Activated CD8-positive, alpha-beta memory T cell treated with anti-CD3 and anti-CD28 coated beads, Interleukin-2, amount 50 U/mL, for 1 hour (primary cell): ENCODE data around the gene ZNF865.
A peak's percentile ranks its signal among the peaks of the same experiment; 100 is the strongest.

ENCODE experiments used
- DNase-seq: peaks from one replicate; pipeline ENCODE4 v3.0.0-alpha.2; 2020; ENCODE audit errors: extremely low read depth

Gene ZNF865

GRCh38 chr19:55644842-55645511 lies 39.5 kb downstream of the ZNF865 start:
- no peak for DNase-seq

- no peak for DNase-seq
These were observed 40.0 kb downstream of the ZNF865 start for GRCh38 chr19:55645512-55645881.

DNA sequence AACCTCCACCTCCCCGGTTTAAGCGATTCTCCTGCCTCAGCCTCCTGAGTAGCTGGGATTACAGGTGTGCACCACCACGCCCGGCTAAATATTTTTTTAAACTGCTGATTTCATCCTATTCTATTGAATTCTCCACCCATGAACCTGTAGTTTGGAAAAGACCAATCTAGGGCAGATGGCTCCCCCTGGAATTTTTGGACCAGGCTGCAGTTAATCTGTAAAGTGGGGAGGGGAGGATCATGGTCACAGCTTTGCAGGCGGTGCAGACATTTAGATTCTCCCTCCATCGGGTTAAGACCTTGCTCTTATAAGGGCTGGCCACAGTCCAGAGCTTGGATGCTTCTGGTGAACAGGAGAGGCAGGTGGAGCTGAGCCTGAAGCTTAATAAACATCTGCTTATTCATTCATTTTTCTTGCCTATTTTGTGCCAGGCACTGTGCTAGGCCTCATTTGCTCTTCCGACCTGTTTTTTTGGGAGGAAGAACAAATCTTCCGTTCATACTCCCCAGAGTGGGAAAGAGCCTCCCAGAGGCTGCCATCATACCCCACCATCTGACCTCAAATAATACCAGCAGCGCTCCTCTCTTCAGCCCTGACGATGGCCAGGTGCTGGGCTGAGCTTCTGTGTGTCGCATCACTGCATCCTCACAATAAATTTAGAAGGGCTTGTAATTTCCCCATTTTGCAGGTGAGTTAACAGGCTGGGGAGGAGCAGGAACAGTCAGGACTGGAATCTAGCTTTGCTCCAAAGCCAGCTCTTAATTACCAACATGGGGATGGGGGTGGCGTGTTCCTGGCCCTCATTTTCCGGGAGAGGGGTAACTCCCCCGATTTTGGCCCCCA lies 41.7 kb downstream of the ZNF865 start:
- no peak for DNase-seq

DNA sequence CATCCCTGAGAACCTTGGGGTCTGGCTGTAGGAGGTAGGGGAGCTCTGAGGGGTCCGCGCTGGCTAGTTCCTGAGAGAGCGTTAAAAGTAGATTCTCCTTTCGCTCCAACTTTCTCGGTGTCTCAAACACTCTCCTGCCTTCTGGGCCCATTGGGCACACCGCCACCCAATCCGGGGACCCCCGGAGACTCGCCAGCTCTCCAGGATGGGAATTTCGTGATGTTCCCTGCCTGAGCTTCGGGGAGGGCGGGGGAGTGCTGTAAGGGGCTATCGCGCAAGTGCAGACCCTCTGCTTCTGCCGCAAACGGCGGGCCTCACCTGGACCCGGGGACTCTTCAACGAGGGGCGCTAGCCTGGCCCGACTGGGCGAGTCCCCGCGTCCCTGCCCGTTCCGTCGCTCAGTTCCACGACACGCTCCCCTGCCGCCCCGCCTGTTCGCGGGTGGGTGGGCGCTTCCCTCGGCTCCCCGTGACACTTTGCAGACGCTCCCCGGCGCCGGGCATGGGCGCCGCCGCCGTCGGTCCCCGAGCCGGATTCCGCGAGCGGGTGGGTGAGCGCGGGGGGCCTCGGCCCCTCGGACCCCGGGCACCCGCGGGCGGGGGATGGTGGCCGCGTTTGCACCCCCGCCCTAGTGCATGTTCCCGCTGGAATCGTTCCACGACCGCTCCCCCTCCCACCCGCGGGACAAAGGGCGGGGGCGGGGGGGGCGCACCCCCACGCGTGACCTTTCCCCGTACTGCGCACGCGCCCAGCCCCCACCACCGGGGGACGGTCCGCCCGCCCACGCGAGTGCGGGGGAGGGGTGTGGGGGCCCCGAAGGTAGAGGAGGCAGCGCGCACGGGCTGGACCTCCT lies 42.5 kb downstream of the ZNF865 start, which contains the start of gene CCDC106:
CCDC106 (plus strand) TSS at position 481 of the 853 bp plus-strand sequence. CDS start 835 bp downstream, outside the sequence.
- no peak for DNase-seq

- DNase-seq = no peak
These were observed 43.3 kb downstream of the ZNF865 start for GRCh38 chr19:55648585-55649267.

DNA sequence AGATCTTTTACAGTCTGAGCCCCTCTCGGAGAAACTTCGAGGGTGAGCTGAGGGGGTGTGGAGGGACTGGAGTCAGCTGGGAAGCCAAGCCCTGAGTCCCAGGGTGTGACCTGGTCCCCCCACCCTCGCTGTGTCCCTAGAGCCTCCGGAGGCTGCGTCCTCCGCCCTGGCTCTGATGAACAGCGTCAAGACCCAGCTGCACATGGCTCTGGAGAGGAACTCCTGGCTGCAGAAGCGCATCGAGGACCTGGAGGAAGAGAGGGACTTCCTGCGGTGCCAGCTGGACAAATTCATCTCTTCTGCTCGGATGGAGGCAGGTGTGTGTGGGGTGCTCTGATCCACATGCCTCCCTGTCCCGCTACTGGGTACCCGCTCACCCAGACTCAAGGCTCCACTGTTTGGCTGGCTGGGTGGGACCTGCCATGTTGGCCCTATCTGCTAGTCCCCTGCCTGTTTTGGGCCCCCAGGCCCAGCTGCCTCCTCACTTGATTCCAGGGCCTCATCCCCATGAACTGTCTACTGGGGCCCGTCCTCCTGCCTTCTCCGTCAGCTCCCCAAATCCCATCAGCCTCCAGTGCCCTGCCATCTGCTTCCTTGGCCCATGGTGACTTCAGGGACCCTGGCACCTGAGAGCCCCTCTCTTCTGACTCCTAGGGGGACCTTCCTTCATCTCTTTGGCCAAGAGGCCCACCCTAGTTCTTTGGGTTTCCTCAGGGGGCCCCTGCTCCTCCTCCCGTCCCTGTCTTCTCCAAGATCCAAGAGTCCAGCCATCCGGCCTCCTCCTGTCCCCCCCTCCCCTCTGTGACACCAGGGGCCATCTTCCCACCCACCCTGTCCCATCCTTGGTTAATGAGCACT lies 44.0 kb downstream of the ZNF865 start:
- DNase-seq = no peak

DNA sequence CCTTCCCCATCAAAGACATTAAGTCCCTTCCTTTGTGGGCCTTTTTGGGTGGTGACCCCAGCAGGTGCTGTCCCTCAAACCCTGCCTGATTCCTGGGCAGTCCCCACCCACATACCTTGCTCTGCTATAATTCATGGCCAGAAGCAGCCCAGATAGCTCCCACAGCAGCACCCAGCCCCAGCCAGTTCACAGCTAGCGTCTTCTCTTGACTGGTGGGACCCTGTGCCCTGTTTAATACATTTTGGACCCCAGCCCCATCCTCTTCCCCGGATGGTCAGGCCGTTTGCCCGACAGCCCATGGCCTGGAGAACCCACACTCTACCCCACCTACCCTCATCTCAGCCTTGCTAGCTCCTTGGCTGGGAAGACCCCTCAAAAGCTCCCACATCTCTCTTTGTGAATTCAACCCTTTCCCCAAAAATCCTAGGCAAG lies 44.7 kb downstream of the ZNF865 start:
- DNase-seq = no peak

- no peak for DNase-seq
These were observed 45.3 kb downstream of the ZNF865 start for GRCh38 chr19:55650602-55651230.

GRCh38 chr19:55651236-55651635 lies 45.8 kb downstream of the ZNF865 start:
- DNase-seq = no peak

GRCh38 chr19:55652311-55653128 lies 47.1 kb downstream of the ZNF865 start:
- no peak for DNase-seq

DNA sequence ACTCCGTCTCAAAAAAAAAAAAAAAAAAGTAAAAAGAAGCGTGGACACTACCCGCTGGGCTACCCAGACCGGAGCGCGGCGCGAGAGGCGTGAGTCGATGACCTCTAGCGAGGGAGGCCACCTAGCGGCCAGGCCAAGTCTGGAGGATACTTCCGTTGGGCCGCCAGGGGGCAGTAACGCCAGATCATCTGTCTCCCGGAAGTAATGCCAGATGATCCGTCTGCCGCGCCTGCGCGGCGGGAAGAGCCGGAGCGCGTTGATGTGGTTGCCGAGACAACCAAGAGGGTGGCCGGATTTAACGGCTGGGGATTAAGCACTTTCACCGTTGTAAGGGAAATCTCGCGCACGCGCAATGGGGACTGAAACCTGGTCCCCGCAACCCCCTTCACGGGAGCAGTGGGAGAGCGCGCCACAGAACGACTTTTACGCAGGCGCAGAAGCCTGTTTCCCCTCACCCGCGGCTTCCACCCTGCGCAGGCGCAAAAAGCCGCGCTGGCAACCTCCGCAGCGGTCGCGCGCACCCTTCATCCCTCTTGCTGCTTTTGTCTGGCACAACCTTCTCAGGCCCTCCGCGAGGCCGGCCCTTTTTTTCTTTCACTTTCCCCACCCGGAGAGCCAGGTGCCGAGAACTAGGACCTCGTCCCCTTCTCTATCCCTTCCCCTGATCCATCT lies 48.3 kb downstream of the ZNF865 start:
- DNase-seq = peak; percentile 100

DNA sequence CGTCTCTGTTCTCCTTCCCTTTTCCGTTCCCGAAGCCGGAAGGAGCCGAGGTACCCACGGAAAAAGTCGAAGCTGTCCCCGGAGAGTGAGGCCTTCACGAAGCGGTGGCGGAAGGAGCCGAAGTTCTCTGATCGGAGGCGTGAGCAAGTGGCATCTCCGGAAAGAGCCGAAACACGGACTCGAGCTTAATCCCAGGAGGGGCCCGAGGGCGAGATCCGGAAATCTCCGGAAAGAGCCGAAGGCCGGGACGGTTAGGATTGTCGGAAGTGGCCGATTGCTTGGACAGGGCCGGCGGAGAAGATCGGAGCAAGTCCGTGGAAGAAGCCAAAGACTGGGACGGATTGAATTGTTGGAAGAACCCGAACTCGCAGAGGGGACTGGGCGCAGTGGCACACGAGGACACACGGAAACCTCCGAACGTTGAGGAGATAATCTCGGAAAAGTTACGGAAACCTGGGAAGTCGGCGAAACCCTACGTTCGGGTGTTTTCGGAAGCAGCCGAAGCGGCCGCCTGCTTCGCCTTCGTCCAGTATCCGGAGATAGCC lies 48.9 kb downstream of the ZNF865 start:
- peak; percentile 99 for DNase-seq

DNA sequence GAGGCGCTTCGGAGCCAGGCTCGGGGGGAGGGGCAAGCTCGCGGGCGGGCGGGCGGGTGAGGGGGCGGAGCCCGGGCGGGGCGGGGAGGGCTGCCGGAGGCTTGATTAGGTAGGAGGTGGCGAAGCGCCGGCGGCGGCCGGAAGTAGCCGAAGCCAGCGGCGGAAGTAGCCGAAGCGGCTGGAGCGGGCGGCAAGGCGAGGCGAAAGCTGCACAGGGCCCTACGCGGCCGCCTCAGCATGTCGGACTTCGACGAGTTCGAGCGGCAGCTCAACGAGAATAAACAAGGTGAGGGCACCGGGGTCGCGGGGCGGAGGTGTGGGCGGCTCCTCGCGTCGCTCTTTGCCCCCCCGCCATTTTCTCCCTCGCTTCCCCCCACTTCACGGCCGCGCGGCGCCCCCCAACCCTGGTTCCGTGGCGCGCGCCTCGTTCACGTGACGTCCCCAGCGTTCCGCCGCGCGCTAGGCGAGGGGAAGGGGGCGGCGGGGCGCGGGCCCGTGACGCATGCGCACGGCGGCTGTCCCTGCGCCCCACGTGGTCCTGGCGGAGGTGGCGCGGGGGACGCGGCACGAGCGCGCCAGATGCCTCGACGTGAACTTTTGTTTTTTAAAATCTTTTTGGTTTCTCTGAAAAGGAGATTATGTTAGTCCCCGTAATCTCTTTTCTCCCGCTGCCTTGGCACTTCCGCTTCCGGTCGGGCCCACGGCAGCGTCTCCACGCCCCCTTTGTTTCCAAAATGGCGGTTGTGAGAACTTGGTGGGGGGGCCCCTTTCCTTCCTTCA lies 49.6 kb downstream of the ZNF865 start, which contains the start of gene U2AF2:
U2AF2 (plus strand) TSS at position 168 of the 780 bp plus-strand sequence; CDS start at position 238, 70 bp downstream.
- peak; percentile 93 for DNase-seq

GRCh38 chr19:55655648-55656040 lies 50.2 kb downstream of the ZNF865 start:
- DNase-seq = no peak

DNA sequence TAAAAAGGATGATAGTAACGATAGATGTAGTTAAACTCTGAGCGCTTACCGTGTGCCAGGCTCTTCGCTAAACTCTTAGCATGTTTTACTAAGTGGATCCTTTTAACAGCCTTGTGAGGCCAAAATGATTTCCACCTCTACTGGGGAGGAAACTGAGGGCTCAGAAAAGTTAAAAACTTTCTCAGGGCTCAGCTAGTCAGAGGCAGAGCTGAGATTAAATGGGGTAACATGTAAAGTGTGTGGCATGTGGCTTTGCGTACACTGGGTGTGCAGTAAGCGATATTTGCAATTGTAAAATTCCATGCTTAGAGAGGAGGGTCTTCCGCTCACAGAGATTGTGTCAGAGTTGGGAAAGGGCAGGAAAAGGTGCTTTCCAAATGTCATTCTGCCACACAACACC lies 51.1 kb downstream of the ZNF865 start:
- DNase-seq = no peak

GRCh38 chr19:55656988-55657747 lies 51.7 kb downstream of the ZNF865 start:
- no peak for DNase-seq
